ENCODE results near the gene TNFRSF19.
"Not testable (repeated sequence)": the region's sequence is repeated elsewhere in the genome, so short reads cannot be mapped to it uniquely, and the experiment has no call there.

TNFRSF19 gene

GRCh38 chr13:23570921-23571315 is 706 bp downstream of the TNFRSF19 start:
- DNase-seq = no peak

DNA sequence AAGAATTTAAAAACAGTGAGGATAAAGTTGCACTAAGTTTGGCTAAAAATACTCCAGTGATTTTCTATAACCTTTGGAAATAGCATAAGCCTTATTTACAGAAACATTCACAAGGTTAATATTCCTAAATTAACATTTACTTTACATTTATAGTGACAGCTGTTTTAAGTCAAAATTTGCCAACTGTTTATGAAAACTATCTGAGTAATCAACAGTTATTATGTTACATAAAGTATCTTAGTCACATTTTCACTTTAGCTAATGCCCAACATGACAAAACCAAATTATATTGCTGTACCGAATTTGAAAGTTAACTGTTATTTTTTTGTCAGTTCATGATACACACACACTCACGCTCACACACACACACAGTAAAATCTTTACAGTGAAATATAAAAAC is 1.2 kb downstream of the TNFRSF19 start:
- DNase-seq = no peak

DNA sequence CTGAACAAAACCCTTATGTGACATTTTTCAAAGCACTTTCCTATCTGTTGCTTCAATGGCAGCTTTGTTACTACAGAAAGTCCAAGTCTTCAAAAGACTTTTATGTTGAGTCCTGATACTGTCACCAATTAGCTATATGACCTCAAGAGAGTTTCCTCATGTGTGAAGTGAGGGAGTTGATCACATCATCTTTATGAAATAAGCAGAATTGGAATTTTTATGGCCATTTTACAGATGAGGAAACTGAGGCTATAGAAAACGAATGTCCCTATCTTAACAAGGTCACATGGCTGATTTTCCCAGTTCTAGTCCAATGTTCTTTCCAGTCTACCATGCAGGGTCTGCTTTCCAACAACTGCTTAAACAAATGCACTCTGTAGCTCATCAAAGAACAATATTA is 2.6 kb downstream of the TNFRSF19 start:
- DNase-seq = no peak

GRCh38 chr13:23574421-23575145 is 4.4 kb downstream of the TNFRSF19 start:
- DNase-seq = no peak

- no peak for DNase-seq
Measured at GRCh38 chr13:23575632-23576031, 5.4 kb downstream of the TNFRSF19 start.

GRCh38 chr13:23578411-23579071 is 8.3 kb downstream of the TNFRSF19 start:
- peak; percentile 55 to 63 for DNase-seq

- peak; percentile 90 to 93 for DNase-seq
Measured at GRCh38 chr13:23579072-23579895, 9.1 kb downstream of the TNFRSF19 start.

- no peak for DNase-seq
Measured at GRCh38 chr13:23579896-23580683, 9.9 kb downstream of the TNFRSF19 start.

- DNase-seq = no peak
Measured at GRCh38 chr13:23580684-23581060, 10.5 kb downstream of the TNFRSF19 start.

DNA sequence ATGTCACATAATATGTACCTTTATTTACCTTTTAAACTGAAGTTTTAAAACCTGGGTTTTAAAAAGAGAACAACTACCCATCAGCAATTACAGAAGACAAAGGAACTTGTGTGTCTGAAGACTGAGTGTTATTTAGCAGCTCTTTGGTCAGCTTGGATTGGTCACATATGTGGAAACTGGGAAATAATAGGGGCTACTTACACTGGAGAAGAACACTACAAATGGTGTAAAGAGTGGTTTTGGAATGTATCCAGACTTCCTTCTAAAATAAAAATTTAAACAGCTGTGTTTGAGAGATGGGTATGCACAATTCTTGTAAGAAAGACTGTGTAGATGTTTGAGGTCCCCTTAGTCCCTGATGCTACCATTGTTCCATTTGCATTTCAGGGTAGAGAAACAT is 13.3 kb downstream of the TNFRSF19 start:
- DNase-seq = no peak

DNA sequence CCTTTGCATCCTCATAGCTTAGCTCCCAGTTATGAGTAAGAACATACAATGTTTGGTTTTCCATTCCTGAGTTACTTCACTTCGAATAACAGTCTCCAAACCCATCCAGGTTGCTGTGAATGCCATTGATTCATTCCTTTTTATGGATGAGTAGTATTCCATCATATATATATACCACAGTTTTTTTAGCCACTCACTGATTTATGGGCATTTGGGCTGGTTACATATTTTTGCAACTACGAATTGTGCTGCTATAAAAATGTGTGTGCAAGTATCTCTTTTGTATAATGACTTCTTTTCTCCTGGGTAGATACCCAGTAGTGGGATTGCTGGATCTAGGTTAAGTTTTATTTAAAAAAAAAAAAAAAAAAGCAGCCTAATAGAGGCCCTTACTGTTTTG is 14.1 kb downstream of the TNFRSF19 start:
- no peak for DNase-seq

DNA sequence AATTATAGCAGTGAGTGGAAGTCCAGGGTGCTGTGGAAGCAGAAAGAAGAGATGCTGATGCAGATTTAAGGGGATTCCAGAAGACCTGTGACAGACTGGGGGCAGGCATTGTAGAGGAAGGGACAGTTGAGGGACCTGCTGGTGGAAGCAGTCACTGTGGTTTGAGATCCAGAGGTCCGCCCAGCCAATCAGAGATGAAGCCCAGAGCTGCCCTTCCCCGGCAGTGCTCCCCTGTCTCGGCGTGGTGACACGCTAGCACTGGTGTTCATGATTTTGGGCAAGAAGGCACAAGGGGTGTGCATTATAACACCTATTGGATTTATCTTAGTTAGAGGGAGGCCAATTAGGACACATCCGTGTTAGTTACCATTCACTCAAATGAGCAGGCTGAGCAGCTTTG is 16.1 kb downstream of the TNFRSF19 start:
- no peak for DNase-seq

GRCh38 chr13:23588666-23589065 is 18.5 kb downstream of the TNFRSF19 start:
- no peak for DNase-seq

DNA sequence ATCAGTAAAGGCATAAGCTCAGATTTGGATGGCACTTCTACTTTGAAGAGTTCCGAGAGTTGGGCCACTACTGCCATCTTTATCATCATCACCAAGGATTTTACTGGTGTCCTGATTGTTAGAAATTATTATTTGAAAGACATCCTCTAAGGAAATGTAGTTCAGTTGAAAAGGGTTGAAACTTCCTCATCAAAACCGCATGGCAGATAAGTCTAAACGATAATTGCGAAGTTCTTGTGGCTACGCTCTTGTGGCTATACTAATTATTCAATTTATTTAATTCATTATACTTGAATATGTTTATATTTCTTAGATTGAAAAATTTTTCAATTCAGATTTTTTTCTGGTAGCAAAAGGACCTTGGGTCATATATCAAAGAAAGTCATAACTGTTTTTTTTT is 22.4 kb downstream of the TNFRSF19 start:
- no peak for DNase-seq

GRCh38 chr13:23593148-23593547 is 22.9 kb downstream of the TNFRSF19 start:
- DNase-seq = no peak

DNA sequence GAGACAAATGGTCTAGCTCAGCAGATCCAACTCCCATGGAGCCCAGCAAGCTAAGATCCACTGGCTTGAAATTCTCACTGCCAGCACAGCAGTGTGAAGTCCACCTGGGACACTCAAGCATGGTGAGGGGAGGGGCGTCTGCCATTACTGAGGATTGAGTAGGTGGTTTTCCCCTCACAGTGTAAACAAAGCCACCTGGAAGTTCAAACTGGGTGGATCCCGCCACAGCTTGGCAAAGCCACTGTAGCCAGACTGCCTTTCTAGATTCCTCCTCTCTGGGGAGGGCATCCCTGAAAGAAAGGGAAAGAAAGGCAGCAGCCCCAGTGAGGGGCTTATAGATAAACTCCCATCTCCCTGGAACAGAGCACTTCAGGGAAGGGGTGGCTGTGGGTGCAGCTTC is 24.1 kb downstream of the TNFRSF19 start:
- not testable (repeated sequence) for DNase-seq

DNA sequence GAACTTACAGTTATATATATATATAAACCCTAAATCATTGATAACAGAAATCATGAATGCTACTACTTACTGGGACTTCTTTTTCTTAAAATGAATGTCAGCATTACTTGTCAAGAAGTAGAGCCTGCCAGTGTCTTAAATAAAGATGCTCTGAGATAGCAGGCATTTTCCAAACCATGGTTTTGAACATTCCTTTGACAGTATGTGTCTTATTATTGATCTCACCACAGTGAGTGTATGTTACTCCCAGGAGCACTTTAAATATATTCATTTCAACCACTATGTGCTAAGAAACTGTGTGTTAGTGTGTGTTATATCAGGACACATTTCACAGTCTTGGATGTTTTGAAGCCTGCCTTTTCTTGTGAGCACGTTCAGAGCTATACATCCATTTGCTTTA is 28.2 kb downstream of the TNFRSF19 start:
- DNase-seq = no peak

DNA sequence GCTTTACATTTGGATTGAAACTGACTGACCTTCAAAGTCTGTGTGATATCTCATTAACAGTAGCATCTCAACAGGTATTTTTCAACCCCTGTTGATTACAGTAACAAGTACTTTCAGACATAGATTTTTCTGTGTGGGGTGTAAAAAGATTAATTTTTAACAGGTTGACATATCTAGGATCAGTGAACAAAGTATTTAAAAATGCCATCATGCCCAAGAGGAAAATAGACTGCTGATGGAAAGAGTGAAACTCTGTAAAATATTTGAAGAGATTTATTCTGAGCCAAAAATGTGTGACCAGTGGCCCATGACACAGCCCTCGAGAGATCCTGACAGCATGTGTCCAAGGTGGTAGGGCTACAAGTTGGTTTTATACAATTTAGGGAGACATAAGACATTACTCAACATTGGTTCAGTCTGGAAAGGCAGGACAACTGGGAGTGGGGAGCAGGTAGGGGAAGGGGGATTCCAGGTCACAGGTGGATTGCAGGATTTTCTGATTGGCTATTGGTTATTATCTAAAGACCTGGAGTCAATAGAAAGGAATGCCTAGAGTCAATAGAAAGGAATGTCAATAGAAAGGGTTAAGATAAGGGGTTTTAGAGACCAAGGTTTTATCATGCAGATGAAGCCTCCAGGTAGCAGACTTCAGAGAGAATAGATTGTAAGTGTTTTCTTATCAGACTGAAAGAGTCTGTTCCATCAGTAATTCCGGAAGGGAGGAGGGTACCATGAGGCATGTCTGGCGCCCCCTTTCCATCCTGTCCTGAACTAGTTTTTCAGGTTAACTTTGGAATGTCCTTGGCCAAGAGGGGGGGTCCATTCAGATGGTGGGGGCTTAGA is 29.1 kb downstream of the TNFRSF19 start:
- no peak for DNase-seq

GRCh38 chr13:23600100-23600499 is 29.9 kb downstream of the TNFRSF19 start:
- no peak for DNase-seq

- no peak for DNase-seq
Measured at GRCh38 chr13:23600534-23600933, 30.3 kb downstream of the TNFRSF19 start.

DNA sequence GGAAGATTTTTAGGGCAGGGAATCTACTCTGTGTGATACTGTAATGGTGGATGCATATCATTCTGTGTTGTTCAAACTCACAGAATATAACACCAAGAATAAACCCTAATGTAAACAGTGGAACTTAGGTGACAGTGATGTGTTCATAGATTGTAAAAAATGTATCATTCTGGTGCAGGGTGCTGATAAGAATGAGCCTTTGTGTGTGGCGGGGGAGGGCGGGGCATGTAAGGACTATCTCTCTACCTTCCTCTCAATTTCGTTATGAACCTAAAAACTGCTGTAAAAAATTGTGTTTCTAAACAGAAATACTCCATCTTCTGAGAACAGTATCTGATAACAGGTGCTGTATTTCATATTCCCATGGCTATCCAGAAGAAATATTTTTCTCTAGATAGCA is 35.6 kb downstream of the TNFRSF19 start:
- no peak for DNase-seq

- DNase-seq = no peak
Measured at GRCh38 chr13:23608138-23608537, 37.9 kb downstream of the TNFRSF19 start.
